Right atrium auricular region (tissue), 2 donors: Measurements from ENCODE around the gene CUL5. TPM values are rescaled to one million over a fixed set of nuclear protein-coding genes. Genes with fewer than 3 reads are reported as not detected.

Source experiments
- DNase-seq: peaks from one replicate; pipeline ENCODE4 v3.0.0-alpha.2; 2019; ENCODE audit warnings: low spot score
- H3K27ac ChIP-seq, 2 donors: fragments of 200-600 bp; sonication (generic); 1 replicate in 1 of 2; 2 replicates in 1 of 2; pipeline ENCODE4 v1.5.1; 2016 to 2019
- H3K27me3 ChIP-seq, 2 donors: fragments of 200-600 bp; sonication (generic); one replicate each; pipeline versions ENCODE4 v1.5.1 to v1.6.0; 2017 to 2019
- H3K36me3 ChIP-seq: fragments of 200-600 bp; sonication (generic); one replicate; pipeline ENCODE4 v1.5.1; 2016
- H3K4me1 ChIP-seq, 2 donors: fragments of 200-600 bp; sonication (generic); one replicate each; pipeline versions ENCODE4 v1.5.1 to v1.6.0; 2017 to 2019
- H3K4me3 ChIP-seq, 2 donors: fragments of 200-600 bp; sonication (generic); 1 replicate in 1 of 2; 2 replicates in 1 of 2; pipeline ENCODE4 v1.5.1; 2017 to 2019; ENCODE audit warnings: mild to moderate bottlenecking in 1 of 2, moderate library complexity in 1 of 2
- H3K9me3 ChIP-seq, 2 donors: fragments of 200-600 bp; sonication (generic); one replicate each; pipeline ENCODE4 v1.5.1; 2019
- CTCF ChIP-seq, 2 donors: fragments of 200-600 bp; sonication (generic); IDR thresholded peaks; one replicate each; pipeline ENCODE4 v1.5.1; 2019; ENCODE audit warnings: antibody characterized with exemption in 2 of 2
- total RNA-seq, 2 donors: library from RNA; depleted of rRNA; stranded (reverse); fragments of >200 nt; gene quantifications; one replicate each; pipeline ENCODE4 v1.1.0, GENCODE V29; 2016

CUL5 gene
- total RNA-seq, 2 donors from 2014 or later = 19.2 to 26.4 TPM

- no peak overlapping the region for H3K27ac ChIP-seq
- no peak overlapping the region for H3K4me3 ChIP-seq
- no peaks in the 10 kb centered on the region for H3K9me3 ChIP-seq
- no peak for DNase-seq
- peak in 1 of 2 donors; percentile 25 for TF ChIP-seq CTCF (IDR thresholded peaks at IDR 0.05)
- peaks cover 57% of the 10 kb centered on the region for H3K36me3 ChIP-seq
- H3K27me3 ChIP-seq = no peaks in the 10 kb centered on the region
- H3K4me1 ChIP-seq = peaks cover 0 to under 1% of the 10 kb centered on the region in 2 donors
Measured at GRCh38 chr11:108135845-108136544, 127.3 kb downstream of the CUL5 start.

GRCh38 chr11:108137212-108137611, 128.5 kb downstream of the CUL5 start:
- no peaks in the 10 kb centered on the region for H3K9me3 ChIP-seq
- no peak overlapping the region for H3K27ac ChIP-seq
- H3K36me3 ChIP-seq = peaks cover 66% of the 10 kb centered on the region
- H3K4me3 ChIP-seq = no peak overlapping the region
- TF ChIP-seq CTCF (IDR thresholded peaks at IDR 0.05) = no peak
- H3K4me1 ChIP-seq = no peaks in the 10 kb centered on the region
- no peaks in the 10 kb centered on the region for H3K27me3 ChIP-seq
- no peak for DNase-seq

- no peaks in the 10 kb centered on the region for H3K9me3 ChIP-seq
- no peaks in the 10 kb centered on the region for H3K4me1 ChIP-seq
- no peak for DNase-seq
- H3K27ac ChIP-seq = no peak overlapping the region
- no peak for TF ChIP-seq CTCF (IDR thresholded peaks at IDR 0.05)
- H3K27me3 ChIP-seq = no peaks in the 10 kb centered on the region
- H3K4me3 ChIP-seq = no peak overlapping the region
- peaks cover 88% of the 10 kb centered on the region for H3K36me3 ChIP-seq
Measured at GRCh38 chr11:108142304-108142703, 133.6 kb downstream of the CUL5 start.

- TF ChIP-seq CTCF (IDR thresholded peaks at IDR 0.05) = no peak
- Histone ChIP-seq H3K27ac (no peak overlapping the region), H3K4me1 (no peaks in the 10 kb centered on the region)
Measured at GRCh38 chr11:108144615-108145014, 135.9 kb downstream of the CUL5 start.

GRCh38 chr11:108147150-108147549, 138.5 kb downstream of the CUL5 start:
- no peak for DNase-seq
- Histone ChIP-seq H3K27ac (no peak overlapping the region), H3K4me1 (no peaks in the 10 kb centered on the region), H3K36me3 (peaks cover 93% of the 10 kb centered on the region), H3K9me3 (no peaks in the 10 kb centered on the region), H3K4me3 (no peak overlapping the region), H3K27me3 (no peaks in the 10 kb centered on the region)
- no peak for TF ChIP-seq CTCF (IDR thresholded peaks at IDR 0.05)

More at GRCh38 chr11:108144615-108145014, 135.9 kb downstream of the CUL5 start:
- H3K27me3 ChIP-seq = no peaks in the 10 kb centered on the region
- H3K9me3 ChIP-seq = no peaks in the 10 kb centered on the region
- no peak for DNase-seq
- H3K36me3 ChIP-seq = peaks cover 95% of the 10 kb centered on the region
- H3K4me3 ChIP-seq = no peak overlapping the region

GRCh38 chr11:108148556-108148955, 139.9 kb downstream of the CUL5 start:
- TF ChIP-seq CTCF (IDR thresholded peaks at IDR 0.05) = no peak
- H3K4me3 ChIP-seq = no peak overlapping the region
- no peaks in the 10 kb centered on the region for H3K9me3 ChIP-seq
- peaks cover 84% of the 10 kb centered on the region for H3K36me3 ChIP-seq
- no peak for DNase-seq
- H3K4me1 ChIP-seq = no peaks in the 10 kb centered on the region
- no peak overlapping the region for H3K27ac ChIP-seq
- no peaks in the 10 kb centered on the region for H3K27me3 ChIP-seq
